KOPT-K1 (cell line): ENCODE data around the gene GRAMD1A.
"Not testable (repeated sequence)": the region's sequence is repeated elsewhere in the genome, so short reads cannot be mapped to it uniquely, and the experiment has no call there.

Experiments used
- H3K27ac ChIP-seq: fragments of 200-600 bp; sonication (generic); 2 replicates; pipeline ENCODE4 v1.5.1; 2016; ENCODE audit warnings: antibody characterized with exemption, mild to moderate bottlenecking, low read depth, low read length; ENCODE audit not compliant: poor library complexity, severe bottlenecking
- H3K36me3 ChIP-seq: fragments of 200-600 bp; sonication (generic); 2 replicates; pipeline ENCODE4 v1.5.1; 2017; ENCODE audit warnings: antibody characterized with exemption, mild to moderate bottlenecking, low read length, moderate library complexity; ENCODE audit not compliant: insufficient read depth
- H3K9me3 ChIP-seq: fragments of 200-600 bp; sonication (generic); 2 replicates; pipeline ENCODE4 v1.5.1; 2017; ENCODE audit warnings: antibody characterized with exemption, low read length, mild to moderate bottlenecking; ENCODE audit not compliant: insufficient read depth, poor library complexity, severe bottlenecking

The GRAMD1A gene

GRCh38 chr19:35017507-35017906 lies 17.4 kb downstream of the GRAMD1A start:
- Histone ChIP-seq H3K9me3 (no peaks in the 10 kb centered on the region), H3K36me3 (peaks cover 99% of the 10 kb centered on the region), H3K27ac (no peak overlapping the region)

- Histone ChIP-seq H3K27ac (no peak overlapping the region), H3K36me3 (peaks cover 100% of the 10 kb centered on the region), H3K9me3 (no peaks in the 10 kb centered on the region)
Observed at GRCh38 chr19:35018379-35018778, 18.3 kb downstream of the GRAMD1A start.

DNA sequence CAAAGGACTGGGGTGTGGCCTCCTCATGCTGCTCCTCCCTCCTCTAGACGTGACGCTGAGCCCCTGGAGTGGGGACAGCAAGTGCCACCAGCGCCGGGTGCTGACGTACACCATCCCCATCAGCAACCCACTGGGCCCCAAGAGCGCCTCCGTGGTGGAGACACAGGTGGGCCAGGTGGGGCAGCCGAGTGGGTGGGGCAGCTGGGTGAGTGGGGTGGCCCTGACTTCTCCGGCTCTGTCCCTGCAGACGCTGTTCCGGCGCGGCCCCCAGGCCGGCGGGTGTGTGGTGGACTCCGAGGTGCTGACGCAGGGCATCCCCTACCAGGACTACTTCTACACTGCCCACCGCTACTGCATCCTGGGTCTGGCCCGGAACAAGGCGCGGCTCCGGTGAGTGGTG lies 19.0 kb downstream of the GRAMD1A start:
- Histone ChIP-seq H3K36me3 (peaks cover 100% of the 10 kb centered on the region), H3K27ac (no peak overlapping the region), H3K9me3 (no peaks in the 10 kb centered on the region)

DNA sequence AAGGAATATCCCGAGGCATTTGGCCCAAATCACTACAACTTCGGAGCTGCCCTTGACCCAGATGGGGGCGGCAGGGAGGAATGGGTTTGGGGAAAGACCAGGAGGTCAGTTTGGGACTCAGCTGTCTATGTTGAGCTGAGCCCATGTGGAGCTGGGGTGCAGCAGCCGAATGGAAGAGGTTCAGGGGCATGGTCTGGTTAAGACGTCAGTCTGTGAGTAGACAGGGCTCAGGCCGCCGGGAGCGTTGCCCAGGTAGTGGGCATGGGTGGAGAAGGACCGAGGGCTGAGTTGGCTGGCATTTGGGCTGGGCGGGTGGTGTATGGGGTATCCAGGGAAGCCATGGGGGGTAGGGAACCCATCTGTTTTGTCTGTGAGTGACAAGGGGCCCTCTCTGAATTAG lies 20.9 kb downstream of the GRAMD1A start:
- Histone ChIP-seq H3K36me3 (peaks cover 100% of the 10 kb centered on the region), H3K9me3 (no peaks in the 10 kb centered on the region), H3K27ac (no peak overlapping the region)

GRCh38 chr19:35021596-35021995 lies 21.5 kb downstream of the GRAMD1A start:
- Histone ChIP-seq H3K36me3 (peaks cover 100% of the 10 kb centered on the region), H3K9me3 (no peaks in the 10 kb centered on the region), H3K27ac (no peak overlapping the region)

DNA sequence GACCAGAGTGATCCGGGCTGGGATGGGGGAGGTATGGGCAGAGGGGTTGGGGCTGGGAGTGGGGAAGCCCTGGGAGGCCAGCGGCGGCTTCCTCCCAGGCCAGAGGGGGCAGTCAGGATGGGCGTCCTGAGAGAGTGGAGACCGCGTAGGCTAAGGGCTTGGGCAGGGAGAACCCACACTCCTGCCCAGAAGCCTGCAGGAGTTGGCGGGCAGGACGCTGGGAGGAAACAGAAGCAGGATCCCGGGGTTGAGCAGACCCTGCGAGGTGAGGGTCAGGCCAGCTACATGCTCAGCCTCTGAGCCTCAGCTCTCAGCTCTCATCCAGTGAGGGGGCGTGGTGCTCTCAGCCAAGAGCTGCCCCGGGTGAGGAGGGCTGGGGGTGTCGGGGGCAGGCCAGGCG lies 22.3 kb downstream of the GRAMD1A start:
- Histone ChIP-seq H3K36me3 (peaks cover 100% of the 10 kb centered on the region), H3K27ac (no peak overlapping the region), H3K9me3 (no peaks in the 10 kb centered on the region)

DNA sequence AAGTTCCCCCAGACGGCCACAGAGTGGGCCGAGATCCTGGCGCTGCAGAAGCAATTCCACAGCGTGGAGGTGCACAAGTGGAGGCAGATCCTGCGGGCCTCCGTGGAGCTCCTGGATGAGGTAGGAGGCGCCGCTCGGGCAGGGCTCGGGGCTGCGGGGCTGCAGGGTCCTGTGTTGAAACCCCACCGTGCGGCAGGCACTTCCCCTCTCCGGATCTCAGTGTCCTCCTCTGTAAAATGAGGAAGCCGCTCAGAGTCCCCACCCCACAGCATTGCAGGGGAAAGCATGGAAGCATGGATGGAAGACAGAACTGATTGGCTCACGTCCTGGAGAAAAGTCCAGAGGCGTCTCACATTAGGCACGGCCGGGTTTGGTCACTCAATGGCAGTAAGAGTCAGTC lies 23.3 kb downstream of the GRAMD1A start:
- Histone ChIP-seq H3K9me3 (no peaks in the 10 kb centered on the region), H3K27ac (no peak overlapping the region), H3K36me3 (peaks cover 100% of the 10 kb centered on the region)

DNA sequence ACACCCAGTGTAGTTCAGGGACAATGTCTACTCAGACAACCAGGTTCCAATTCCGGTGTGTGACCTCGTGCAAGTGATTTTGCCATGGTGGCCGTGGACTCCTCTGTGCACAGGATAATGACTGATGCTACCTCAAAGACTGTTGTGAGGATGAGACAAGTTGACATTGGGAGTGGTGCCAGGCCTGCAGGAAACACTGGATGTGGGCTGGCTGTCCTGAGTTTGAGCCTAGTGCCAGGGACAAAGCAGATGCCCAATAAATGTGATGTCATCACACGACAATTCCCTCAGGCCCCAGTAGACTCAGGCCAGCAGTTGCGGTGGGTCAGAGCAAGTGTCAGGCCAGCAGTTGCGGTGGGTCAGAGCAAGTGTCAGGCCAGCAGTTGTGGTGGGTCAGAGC lies 24.0 kb downstream of the GRAMD1A start:
- Histone ChIP-seq H3K27ac (no peak overlapping the region), H3K36me3 (peaks cover 93% of the 10 kb centered on the region), H3K9me3 (no peaks in the 10 kb centered on the region)

DNA sequence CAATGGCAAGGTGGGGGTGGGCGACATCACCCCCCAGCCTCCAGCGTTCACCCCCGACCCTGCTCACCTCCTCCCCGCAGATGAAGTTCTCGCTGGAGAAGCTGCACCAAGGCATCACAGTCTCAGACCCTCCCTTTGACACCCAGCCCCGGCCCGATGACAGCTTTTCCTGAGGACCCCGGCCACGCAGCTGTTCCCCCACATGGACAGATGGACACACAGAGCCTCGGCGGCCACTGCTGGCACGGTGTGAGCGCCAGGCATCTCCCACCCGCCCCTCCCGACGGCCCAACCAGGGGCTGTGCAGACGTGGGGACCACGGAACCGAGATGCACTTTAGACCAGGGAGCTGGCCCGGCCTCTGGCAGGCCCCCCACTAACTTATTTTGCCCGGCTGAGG lies 25.8 kb downstream of the GRAMD1A start:
- Histone ChIP-seq H3K9me3 (no peaks in the 10 kb centered on the region), H3K27ac (no peak overlapping the region), H3K36me3 (peaks cover 74% of the 10 kb centered on the region)

- peaks cover 70% of the 10 kb centered on the region for H3K36me3 ChIP-seq
- H3K9me3 ChIP-seq, result no peaks in the 10 kb centered on the region
- H3K27ac ChIP-seq, result no peak overlapping the region
Observed at GRCh38 chr19:35026418-35026817, 26.3 kb downstream of the GRAMD1A start.

DNA sequence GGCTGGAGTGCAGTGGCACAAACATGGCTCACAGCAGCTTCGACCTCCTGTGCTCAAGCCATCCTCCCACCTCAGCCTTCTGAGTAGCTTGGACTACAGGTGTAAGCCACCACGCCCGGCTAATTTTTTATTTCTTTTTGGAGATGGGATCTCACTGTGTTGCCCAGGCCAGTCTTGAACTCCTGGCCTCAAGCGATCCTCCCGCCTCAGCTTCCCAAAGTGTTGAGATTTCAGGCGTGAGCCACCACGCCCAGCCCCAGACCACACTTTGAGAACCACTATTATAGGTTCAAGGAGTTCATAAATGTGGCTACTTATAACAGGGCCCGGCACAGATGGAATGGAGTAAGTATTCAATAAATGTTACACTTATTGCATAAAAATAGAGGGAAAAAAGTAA lies 26.9 kb downstream of the GRAMD1A start:
- Histone ChIP-seq H3K36me3 (peaks cover 64% of the 10 kb centered on the region), H3K27ac (no peak overlapping the region)

GRCh38 chr19:35027851-35028599 lies 27.9 kb downstream of the GRAMD1A start:
- Histone ChIP-seq H3K27ac (no peak overlapping the region), H3K36me3 (peaks cover 54% of the 10 kb centered on the region), H3K9me3 (no peaks in the 10 kb centered on the region)

More for the DNA sequence above, 26.9 kb downstream of the GRAMD1A start:
- H3K9me3 ChIP-seq, result no peaks in the 10 kb centered on the region

- H3K9me3 ChIP-seq, H3K27ac ChIP-seq: not testable (repeated sequence)
- peaks cover 49% of the 10 kb centered on the region for H3K36me3 ChIP-seq
Observed at GRCh38 chr19:35028600-35028885, 28.4 kb downstream of the GRAMD1A start.

DNA sequence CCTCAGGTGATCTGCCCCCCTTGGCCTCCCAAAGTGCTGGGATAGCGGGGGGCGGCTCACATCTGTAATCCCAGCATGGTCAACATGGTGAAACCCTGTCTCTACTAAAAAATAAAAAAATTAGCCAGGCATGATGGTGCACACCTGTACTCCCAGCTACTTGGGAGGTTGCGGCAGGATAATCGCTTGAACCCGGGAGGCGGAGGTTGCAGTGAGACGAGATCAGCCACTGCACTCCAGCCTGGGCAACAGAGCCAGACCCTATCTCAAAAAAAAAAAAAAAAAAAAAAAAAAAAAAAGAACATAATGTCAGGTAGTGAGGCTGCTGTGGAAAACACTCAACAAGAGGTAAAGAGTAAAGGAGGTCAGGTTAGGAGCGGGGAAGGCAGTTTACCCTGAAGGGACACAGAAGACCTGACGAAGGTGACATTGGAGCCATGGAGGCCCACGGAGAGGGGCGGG lies 29.2 kb downstream of the GRAMD1A start:
- H3K36me3 ChIP-seq, result peaks cover 41% of the 10 kb centered on the region
- not testable (repeated sequence) for H3K27ac ChIP-seq, H3K9me3 ChIP-seq

DNA sequence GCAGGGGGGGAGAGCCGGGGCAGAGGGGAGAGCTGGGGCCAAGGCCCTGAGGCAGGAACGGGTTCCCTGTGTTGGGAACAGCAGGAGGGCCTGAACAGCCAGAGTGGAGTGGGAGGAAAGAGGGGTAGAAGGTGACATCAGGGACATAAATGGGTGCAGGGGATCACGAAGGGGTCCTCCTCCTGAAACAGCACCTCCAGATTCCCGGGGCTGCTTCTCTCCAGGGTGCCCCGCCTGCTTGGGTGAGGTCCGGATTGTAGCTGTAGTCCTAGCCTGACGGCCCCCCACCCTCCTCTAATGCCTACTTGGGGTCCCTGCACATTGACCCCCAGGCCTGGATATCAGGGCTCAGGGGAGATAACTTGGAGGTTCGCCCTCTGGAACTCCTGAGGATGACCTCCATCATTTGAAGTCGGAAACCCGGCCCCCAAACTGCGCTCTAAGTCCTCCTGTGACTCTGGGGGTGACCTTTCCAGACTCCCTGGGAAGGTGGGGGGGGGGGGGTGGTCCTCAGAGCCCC lies 29.7 kb downstream of the GRAMD1A start:
- H3K27ac ChIP-seq, result no peak overlapping the region
- peaks cover 36% of the 10 kb centered on the region for H3K36me3 ChIP-seq
- H3K9me3 ChIP-seq, result no peaks in the 10 kb centered on the region
